Hematopoietic multipotent progenitor cell (in vitro differentiated cells): ENCODE measurements around the gene TAC3. TPM values are rescaled to one million over a fixed set of nuclear protein-coding genes. Genes with fewer than 3 reads are reported as not detected.
"Not testable (repeated sequence)": the region's sequence is repeated elsewhere in the genome, so short reads cannot be mapped to it uniquely, and the experiment has no call there.

ENCODE experiments used
- DNase-seq, 3 donors: peaks; one replicate each; pipeline ENCODE4 v3.0.0-alpha.2; 2011 to 2015; ENCODE audit warnings: low read depth in 2 of 3, low spot score in 2 of 3
- total RNA-seq: library from RNA; depleted of rRNA; stranded (reverse); fragments of >200 nt; gene quantifications from one replicate; pipeline ENCODE4 v1.2.3, GENCODE V29; 2012

TAC3 gene
- total RNA-seq = not detected

DNA sequence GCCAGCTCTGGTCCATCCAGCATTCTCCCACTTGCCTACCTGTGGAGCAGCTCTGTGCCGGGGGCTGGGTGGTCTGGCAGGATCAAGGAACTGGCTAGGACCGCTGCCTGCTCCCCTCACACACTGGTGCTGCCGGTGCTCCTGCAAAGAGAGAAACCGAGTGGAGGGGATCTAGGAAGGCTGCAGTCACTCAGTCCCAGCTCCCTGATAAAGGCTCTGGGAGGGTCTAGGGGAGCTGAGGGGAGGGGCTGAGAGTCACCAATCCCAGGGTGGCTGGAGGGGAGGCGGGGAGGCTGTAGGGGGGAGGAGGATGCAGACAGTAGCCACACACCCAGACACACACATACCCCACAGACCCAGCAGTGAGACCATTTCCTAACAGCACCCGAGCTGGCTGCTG is at the start of gene TAC3:
Gene TAC3, minus strand, starts transcription at position 182 of the 400 bp plus-strand sequence. CDS start 732 bp downstream, outside the sequence.
- no peak for DNase-seq

DNA sequence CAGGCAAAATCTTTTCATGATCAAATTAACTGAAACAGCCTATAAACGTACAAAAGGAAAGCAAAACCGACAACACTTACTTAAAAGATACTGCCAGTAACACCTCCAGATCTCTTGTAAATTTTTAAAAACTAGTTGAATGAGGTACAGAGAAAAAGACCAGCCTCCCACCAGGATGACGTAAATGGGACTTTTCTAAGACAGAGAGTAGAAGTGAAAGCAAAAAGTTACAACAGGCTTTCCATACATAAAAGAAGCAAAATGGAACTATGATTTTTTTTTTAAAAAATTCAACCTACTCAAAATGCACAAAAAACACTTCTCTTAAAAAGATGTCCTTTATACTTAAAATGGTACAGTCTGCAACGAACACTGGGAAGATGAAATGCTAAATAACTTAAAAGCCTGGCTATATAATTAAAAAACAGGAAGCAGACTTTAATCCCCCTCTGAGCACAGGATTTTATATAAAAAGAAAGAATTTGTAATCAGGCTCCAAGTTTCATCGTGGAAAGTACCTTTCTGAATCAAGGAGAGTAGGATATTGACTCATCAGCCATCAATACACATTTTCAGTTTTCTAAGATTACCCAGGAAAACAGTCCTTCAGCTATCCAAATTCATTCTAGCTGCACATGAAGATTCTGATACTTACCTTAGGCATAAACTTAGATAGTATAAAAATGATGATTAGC is 47.8 kb upstream of the TAC3 start:
- DNase-seq = peak in 2 of 3 donors; percentile 40 to 47

DNA sequence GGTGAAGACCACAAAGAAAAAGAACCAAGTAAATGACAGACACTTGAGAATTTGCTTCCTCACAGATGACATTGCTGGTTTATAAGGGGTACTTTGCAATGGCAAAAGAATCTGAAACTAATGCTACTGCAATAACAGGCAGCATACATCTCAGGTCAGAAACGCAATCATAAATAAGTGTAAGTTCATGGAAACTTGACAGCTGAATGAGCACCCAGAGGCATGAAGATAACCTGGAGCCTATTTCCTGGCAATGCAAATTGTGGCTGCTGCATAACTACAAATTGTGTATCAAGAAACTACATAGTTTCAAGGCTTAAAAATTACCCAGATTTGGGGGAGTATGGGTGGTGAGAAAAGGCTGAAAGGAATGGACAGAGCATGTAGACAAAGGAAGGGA is 42.1 kb upstream of the TAC3 start:
- no peak for DNase-seq

DNA sequence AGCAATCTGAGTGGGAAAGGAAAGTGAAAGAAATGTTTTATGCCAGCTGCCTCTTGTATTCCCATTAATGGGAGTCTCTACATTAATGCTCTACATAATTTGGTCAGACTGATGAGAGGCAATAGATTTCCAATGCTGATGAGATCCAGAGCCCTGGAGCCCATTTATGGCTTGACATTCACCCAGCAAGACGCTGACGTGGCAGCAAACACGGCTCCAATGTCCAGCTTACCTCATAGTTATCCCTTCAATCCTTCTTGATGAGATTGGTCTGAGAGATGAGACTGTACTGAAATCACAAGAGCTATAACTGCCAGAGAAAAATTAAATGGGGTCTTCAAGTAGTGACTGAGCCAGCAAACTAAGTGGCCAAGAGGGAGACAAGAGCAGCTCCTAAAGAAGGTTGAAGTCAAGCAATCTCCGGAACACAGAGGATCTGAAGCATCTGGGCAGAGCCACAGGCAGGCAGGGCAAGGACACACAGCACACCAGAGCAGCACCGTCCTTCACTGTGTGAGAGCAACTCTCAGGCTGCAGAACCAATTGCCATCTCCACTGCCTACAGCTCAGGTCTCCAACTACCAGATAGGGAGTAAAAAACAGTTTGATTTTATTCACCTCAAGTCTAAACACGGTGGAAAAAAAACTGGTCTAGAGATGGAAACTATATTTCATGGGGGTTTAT is 40.9 kb upstream of the TAC3 start:
- DNase-seq = no peak

DNA sequence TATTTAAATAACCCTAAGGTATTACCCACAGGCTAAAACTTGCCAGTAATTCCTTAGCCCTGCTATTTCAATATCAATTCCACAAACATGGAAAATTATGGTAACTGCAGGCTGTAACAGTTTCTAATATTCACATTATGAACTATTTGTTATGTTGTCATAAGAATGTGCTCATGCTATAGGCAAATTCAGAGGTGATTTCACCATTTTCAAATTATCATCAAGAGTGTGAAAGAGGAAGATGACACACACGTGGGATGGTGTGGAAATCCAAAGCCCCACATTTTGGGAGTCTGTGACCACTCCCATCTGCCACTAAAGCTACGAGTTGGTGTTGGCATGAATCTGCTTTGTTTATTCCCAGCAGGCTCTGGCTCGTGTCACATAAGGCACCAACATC is 39.5 kb upstream of the TAC3 start:
- no peak for DNase-seq

DNA sequence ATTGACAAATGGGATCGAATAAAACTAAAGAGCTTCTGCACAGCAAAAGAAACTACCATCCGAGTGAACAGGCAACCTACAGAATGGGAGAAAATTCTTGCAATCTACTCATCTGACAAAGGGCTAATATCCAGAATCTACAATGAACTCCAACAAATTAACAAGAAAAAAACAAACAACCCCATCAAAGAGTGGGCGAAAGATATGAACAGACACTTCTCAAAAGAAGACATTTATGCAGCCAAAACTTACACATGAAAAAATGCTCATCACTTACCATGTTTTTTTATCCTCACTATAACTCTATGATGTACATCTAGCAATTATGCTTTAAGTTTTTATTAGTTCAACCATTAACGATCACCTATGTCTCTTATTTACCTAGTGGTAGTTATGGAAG is 37.6 kb upstream of the TAC3 start:
- not testable (repeated sequence) for DNase-seq

DNA sequence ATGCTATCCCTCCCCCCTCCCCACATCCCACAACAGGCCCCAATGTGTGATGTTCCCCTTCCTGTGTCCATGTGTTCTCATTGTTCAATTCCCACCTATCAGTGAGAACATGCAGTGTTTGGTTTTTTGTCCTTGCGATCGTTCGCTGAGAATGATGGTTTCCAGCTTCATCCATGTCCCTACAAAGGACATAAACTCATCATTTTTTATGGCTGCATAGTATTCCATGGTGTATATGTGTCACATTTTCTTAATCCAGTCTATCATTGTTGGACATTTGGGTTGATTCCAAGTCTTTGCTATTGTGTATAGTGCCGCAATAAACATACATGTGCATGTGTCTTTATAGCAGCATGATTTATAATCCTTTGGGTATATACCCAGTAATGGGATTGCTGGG is 36.8 kb upstream of the TAC3 start:
- not testable (repeated sequence) for DNase-seq

DNA sequence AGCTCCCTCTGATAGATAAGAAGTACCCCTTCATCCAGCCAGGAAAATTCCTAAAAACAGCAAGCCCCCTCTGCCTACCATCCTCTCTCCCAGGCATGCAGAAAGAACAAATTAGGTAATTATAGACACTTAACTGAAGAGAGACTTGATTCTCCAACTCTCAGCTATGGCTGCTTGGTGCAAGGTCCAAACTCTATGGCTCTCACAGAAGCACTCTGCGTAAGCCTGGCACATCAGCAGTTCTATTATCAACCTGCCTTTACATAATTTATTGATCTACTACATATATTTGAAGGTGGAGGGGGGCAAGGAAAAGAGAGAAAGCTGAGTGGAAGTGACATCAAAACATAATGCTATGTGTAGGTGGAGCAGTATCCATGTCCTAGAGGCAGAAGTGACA is 34.7 kb upstream of the TAC3 start:
- DNase-seq = no peak

DNA sequence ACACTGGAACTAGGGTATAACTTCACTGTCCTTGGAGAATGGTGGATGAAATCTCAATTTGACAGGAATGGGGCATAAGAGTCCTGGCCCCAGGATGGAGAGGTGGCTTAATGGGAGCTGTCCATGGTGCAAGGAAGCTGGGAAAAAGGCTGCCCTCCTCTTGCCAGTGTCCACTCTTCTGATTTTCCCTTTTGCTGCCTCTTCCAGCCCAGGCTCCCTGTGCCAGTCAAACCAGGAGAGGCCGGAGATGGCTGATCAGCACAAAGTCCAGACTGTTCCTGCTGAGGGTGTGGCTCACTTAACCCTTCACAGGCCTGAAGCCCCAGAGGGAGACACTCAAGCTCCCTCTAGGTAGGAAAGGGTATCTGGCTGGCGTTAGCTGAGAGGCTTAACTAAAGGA is 33.6 kb upstream of the TAC3 start, which contains the start of gene MYO1A:
Gene MYO1A, minus strand, starts transcription at position 240 of the 400 bp plus-strand sequence. CDS start 1,806 bp downstream, outside the sequence.
- no peak for DNase-seq

DNA sequence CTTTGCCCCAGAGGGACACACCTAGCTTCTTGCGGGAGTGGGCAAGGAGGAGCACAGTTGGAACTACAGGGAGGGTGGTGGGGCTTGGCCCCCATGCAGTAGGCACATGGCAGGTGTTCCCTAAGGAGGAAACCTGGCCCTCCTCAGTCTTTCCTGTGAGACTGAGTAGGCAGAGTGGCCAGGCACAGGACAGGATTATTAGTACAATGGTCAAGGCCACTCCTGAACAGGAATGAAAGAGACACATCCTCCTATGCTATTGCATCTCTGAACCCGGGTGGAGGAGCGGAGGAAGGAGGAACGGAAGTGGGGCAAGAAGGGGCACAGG is 32.8 kb upstream of the TAC3 start:
- no peak for DNase-seq

DNA sequence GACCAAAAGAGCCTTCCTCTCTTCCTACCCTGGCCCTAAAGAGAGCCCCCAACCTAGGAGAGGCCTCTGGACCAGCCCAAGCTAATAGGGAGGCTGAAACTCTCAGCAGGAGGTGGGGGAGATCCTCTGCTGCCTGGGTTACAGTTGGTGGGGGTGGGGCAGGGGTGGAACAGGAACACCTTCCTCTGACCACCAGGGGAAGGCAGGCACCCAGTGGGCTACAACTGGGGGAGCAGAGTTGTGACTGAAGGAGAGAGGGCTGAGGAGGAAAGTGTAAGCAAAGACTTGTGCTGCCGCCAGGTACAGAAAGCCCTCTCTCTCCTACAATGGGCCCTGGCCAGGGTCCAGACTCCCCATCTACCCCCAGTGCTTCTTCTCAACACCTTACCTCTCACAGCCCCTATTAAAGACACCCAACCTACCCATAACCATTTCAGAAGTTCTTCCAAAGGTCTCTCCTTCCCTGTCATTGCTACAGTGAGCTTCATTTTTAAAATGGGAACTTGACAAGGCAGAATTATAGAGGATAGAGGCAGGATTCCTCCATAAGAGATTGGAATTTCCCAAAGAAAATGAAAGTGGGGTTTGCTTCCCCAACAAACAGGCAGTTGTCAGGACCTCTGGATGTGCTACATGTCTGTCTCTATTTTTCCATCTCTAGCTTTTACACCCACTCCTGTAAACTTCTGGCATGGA is 32.2 kb upstream of the TAC3 start:
- no peak for DNase-seq

DNA sequence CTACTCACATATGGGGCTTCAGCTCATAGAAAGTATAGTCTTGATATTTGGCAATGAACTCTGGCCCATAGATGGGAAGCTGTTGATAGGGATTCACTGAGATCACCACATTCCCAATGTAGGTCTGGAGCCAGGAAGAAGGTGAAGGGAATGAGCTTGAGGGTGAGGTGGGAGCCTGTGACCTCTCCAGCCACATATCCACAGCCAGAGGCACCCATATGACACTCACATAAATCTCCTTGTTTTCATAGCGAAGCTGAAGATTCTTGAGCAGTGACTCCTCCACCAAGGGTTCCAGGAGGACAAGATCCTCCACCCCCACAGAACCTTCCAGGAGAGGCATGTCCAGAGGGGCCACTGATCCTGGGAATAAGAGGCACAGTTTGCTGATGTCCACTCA is 31.7 kb upstream of the TAC3 start:
- no peak for DNase-seq

DNA sequence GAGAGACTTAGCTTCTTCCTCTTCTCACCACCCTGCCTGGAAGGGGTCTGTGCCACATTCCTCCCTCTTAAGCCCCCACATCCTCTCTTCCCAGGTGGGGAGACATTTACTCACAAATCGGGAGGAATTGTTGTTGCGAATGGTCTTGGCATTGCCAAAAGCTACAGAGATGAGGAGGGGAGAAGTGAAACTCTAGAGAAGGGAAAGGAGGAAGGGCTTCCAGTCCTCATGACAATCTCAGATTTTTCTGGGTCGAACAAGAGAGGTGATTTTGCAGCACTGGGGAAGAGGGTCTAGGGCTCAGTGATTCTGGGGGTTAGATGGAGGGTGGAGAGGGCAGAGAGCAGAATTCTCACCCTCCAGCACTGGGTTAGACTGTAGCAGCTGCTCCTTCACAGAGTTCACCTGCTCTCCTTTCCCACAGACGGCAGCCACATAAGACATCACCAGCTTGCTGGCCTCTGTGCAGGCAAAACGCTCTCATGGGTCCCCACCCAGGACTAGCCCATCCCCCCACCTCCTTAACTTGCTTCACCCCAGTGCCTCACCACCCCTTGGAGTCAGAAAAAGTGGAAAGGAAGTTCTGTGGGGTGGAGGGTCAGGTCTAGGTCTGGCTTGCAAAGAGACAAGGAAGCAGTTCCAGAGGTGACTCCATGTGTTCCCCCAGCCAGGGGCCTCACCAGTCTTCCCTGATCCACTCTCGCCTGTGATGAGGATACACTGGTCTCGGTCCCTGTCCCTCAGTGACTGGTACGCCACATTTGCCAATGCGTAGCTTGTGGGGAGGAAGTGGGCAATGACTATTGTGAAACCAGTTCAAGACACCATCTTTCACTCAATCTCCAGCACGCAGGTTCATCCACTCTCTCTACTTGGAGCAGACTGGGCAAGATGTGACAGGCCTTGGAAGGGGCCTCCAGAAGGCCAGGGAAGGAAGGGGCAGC is 30.9 kb upstream of the TAC3 start:
- DNase-seq = peak in 1 of 3 donors; percentile 19

DNA sequence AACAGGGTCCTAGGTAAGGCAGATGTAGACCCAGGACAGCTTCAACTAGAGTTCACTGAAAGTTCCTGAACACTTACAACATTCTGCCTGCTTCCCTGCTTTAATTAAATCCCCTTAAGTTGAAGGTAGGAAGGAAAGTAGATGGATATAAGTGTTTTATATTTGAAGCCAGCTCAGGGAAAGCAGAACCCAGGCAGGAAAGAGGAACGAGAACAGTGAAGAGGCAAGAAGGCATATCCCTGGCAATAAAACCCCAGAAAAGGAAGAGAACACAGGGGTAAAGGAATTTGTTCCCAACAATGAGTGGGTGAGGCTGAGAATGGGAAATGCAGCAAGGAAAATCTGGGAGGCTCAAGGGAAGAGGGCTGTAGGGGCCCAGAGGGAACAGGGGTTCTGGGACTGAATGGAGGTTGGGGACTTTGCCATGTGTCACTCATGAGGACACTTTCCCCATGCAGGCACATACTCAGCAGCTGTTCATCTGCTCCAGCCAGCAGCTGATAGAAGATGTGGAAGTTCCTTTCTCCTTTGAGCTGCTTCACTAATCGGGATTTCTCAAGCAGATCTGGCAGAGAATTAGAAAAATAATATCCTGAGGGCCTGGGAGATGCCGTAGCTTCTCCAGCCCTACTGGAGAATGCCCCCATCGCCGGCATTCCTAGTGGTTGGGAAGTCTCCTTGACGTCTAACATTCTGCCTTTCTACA is 29.9 kb upstream of the TAC3 start:
- DNase-seq = no peak

DNA sequence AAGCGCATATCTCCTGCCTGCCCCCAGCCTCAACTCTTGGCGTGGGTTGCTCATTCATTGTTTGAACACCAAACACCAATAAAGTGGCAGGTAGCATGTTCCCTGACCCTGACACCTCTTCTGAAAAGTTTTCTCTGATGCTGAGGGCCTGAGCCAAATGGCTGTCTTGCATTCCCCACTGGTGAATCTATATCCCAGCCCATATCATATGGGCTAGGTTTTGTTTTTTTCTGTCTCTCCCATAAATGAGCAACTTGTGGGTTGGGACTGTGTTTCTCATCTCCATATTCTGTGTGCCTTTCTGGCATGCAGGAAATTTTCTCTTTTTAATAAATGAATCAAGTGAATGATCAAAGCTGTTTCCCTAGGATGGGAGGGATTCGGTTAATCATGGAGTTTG is 28.6 kb upstream of the TAC3 start:
- no peak for DNase-seq

DNA sequence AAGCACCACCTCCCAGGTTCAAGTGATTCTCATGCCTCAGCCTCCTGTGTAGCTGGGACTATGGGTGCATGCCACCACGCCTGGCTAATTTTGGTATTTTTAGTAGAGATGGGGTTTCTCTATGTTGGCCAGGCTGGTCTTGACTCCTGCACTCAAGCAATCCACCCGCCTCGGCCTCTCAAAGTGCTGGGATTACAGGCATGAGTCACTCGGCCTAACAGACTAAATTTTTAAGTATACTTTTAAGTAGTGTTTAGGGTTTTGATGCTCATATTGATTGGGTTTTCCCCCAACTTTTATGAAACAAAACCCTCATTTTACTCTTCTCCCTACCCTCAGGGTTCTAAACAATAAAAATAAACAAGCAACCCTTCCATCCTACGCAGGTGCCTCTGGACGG is 28.1 kb upstream of the TAC3 start:
- no peak for DNase-seq

DNA sequence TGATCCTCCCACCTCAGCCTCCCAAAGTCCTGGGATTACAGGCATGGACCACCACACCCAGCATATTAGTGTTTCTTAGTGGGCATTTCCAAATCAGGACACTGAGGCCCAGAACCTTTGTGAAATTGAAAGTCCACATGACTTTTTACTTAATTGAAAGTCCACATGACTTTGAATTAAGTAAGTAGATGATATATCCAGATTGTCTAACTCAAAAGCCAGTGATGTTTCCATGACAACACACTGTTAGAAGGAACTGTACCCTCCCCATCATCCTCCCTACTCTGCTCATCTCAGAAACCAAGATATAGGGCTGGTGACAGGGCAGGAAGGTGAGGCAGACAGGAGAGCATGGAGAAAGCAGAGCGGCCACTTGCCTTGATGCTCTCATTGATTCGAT is 26.4 kb upstream of the TAC3 start:
- no peak for DNase-seq

DNA sequence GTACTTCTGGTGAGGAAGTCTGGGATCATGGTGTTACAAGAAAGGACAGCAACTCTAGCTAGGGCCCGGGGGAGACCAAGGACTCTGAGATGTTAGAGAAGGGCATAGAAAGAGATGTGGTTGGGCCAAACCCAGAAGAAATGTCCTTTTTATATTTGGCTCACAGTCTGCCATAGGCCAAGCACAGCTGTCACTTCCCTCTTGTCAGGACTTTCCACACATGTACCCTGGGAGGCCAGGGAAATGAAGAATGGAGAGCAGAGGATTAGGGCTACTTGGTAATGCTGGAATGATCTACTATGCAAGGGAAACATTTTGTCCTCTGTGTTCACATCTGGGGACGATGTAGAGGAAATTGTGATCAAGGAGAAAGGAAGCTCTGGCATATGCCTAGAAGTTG is 24.4 kb upstream of the TAC3 start:
- no peak for DNase-seq

DNA sequence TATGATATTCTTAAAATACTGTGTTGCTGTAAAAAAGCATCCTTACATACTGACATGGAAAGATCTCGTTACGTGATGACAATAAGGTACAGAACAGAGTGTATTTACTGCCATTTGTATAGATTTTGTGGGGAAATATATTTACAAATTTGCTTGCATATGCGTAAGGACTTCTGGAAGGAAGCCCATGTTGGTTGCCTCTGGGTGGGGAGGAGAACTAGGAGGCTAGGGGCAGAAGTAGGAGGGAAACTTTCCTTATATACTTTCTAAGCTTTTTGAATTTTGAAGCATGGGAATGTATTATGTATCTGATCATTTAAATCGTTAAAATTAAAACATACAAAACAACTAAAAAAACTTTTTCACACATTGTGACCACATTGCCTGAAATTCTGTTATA is 23.9 kb upstream of the TAC3 start:
- no peak for DNase-seq
